GM21786 (cell line): ENCODE results near the gene CYTH1.

ENCODE experiments used
- ATAC-seq: cut with Tn5 transposase; IDR thresholded peaks from one replicate; pipeline ENCODE4 v1.9.1; 2021; ENCODE audit not compliant: unreplicated experiment

The CYTH1 gene

DNA sequence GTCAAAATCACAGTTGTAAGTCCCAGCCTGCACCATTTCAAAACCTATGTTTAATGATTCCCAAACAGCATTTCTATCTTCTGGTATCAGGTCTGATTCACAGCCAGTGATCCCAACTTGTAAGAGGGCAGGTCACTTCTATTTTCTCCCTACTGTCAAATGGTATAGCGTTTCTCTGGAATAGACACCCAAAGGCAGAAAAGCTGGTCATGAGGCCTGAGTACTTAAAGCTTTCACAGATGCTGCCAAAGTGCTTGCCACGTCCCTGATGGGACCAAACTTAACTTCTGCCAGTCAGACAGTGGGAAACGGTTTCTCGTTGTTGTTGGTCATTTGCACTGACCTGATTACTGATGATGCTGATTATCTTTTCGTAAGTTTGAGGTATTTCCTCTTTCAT, 43.4 kb downstream of the CYTH1 start:
- ATAC-seq: no peak

DNA sequence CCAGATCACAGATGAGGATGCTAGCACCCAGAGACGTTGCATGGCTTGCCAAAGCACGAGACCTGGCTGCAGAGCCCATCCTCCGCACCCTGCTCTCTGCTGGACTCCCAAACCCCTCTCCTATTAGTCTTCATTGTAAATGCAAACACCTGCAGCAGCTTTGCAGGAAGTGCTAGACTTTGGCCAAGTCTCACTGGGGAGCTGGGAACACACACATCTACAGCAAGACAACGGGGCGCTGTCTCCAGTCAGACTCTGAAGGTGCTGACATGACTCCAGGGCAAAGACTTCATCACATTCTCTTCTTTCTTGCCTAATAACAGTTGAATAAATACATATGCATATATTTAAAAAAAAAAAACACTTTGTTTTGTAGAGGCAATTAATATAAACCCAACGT, 43.8 kb downstream of the CYTH1 start:
- no peak for ATAC-seq

DNA sequence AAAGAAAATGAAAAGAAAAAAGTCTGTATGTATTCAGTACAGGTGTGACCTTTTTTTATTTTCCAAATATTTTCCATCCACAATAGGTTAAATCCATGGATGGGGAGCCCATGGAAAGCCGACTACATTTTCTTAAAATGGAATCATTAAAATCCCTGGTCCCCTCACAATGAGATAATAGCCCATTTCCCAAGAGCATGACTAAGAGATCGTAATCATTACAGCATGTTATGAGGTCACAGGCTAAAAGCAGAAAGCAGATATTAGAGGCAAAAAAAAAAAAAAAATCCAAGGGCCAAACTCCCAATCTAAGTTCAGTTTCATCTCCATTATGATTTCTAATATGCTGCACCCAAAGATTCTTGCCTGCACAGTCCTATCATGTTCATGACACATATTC, 44.7 kb downstream of the CYTH1 start:
- no peak for ATAC-seq

DNA sequence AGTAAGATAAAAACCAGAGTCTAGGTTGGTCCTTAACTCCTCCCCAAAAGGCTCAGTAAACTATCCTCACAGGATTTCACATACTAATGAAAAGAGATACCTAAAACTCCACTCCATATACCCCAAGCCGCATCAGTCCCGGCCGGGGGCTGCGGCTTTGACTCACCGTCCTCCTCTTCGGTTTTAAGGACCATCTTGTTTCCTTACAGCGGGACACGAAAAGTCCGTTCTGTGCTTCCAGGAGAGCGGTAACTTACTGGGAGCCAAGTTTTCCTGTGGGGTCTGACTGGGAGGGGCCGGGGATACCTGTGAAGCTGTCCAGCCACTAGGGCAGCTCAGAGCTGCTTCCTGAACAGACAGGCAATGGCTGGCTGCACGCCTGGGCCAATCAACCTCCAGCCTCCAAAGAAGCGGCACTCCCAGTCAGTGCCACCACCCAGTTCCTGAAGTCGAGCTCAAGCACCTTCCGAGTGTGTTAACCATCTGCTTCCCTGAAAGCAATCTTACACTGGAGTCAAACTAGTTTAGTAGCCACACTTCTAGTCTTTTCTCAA, 45.5 kb downstream of the CYTH1 start:
- peak; percentile 59 for ATAC-seq

DNA sequence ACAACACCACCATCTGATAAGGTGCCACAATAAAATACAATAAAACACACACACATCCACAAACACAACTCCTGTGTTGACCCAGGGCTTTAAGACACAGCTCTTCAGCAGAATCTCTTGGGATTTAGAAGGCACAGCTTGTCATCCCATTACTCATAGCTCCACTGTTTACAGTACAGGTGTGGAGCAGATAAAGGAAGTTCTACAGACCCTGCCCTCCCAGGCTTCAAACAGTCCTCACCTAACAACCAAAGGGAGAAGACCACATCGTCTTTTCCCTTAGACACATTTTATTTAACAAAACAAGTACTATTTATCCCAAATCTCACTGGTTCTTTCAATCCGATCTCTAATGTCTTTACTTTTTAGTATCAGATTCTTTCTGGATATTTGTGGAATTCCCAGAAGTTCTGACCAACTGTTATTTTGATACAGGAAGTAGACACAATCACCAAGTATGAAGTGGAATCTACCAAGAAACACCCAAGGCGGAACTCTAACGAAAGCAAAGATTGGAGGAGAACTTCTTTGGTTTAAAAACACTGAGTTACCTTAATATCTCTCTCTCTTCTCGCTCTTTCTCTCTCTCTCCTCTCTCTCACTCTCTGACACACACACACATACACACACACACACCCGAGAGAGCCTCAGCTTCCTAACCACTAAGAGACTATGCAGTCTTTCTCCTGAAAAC, 46.1 kb downstream of the CYTH1 start:
- ATAC-seq: no peak

DNA sequence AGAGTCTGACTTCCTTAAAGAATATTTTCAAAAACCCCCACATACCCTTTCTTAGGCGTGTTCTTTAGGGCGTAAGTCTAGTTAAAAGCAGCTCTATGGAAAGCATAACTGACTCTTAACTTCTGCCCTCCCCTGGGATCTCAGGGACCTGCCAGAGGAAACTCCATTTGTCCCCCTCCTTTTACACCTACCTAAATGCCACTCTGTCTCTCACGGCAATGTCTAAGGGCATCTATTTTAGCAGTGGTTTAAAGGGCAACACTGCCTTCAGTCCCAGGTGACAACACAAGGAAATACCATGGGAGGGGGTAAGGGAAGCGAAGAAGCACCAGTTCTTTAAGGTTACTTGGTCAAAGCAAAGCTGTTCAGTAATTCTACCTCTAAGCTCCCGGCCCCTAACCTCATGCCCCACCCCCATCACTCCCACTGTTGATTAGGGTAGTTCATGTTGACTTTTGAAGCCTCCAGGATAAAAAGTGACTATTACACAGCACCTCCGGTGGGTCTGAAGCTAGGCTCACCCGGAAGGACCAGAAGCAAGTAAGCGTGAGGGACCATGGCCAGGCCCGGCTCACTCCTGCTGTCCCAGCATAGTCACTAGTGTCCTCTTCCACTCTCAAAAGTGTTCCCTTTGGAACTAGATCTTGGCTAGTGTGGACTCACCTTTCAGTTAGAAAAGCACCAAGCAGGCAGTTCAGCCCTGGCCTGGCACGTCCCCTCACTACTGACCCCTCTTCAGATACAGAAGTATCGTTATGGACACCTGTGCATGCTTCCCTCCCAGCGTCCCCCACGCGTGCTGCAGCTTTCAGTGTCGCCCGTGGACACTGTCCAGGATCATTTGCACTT, 47.1 kb downstream of the CYTH1 start:
- no peak for ATAC-seq

DNA sequence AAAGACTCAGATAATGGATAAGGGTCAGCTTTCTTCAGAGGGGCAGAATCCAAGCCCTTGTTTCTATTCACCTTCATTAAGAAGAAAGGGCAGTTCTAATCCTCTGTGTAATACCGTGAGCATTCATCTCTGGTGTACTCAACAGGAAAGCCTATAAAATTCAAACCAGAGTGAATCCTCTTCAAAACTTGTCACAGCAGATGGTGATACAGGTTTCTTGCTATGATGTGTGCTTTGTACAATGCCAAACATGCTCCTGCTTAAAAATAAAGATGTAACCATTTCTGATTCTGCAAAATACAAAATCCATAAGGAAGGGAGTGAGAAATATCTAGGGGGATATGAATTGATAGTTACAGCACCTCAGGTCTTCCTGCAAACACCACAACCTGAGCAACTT, 49.7 kb downstream of the CYTH1 start:
- no peak for ATAC-seq

DNA sequence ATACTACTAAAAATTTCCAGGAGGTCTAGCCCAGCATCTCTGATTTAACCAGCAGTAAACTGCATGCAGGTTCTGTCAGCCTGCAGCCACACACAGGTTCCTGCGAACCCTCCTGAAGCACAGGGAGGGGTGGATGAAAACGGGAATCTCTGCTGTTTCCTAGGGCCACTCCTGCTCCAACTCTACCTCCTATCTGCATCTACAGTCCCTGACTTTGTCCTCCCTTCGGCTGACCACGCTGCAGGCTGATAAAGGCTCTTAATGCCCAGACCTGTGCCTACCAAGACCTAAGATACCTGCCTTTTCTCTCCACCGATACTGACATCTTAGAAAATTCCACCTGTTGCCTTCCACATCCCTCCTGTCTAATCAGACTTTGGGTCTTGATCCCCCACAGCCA, 50.2 kb downstream of the CYTH1 start:
- no peak for ATAC-seq

DNA sequence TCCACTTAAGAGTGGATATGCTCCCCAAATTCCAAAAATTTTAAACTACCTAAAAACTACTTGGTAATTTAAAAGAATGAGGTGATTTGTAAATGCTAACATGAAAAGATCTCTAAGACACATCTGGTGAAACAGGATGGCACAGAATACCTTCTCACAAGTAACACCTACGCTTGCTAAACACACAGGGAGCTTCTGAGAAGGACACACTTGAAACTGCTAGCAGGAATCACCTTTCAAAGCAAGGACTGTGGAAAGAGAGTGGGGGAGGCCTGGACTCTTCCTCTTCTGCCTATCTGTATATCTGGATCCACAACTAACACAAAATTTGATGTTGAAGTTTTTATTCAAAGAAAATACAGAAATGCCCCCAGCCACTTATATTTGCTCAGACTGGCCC, 52.4 kb downstream of the CYTH1 start:
- ATAC-seq: no peak

DNA sequence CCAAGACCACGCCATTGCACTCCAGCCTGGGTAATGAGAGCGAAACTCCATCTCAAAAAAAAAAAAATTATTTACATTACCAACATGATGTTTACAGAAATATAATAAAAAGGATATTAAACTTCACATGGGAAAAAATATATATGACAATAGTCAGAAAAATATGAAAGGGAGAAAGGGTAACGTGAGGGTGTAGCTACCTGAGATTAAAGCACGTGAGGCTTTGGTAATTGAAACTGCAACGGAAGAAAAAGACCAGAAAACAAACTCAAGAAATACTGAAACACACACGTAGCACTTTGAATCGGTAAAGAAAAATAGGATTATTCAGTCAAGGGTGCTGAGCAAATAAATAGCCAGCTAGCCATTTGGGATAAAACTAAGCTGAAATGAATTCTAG, 53.6 kb downstream of the CYTH1 start:
- no peak for ATAC-seq

DNA sequence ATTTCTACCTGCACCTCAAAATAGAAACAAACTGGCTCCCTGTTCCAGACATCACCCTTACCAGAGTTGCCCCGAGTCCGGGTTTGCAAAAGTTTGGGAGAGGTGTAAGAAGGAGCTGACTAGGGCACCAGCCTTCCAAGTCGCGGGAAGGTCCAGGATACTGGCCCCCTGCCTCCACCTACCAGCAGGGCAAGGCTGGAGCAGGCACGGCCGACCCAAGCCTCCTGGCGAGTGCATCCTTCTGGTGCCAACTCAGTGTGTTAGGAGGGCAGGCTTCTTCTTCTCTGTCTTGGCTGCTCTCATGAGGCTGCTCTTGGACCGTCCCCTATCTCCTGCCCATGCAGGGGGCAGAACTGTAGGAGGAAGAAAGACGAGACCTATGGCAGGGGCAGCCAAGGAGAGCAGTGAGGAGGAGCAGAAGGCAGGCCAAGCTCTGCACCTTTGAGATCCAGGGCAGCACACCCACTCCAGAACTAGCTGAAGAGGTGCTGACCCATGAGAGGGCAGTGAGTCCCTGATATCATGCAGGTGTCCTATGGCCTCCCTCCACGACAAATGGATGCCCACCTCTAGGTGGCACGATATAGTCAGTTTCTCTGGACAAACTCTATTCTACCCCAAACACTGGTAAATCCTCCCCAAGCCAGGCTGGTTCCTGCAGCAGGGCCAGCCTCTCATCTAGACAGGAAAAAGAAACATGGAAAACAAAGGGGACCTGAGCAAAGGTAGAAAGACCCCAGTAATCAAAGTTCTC, 54.4 kb downstream of the CYTH1 start:
- ATAC-seq: no peak

DNA sequence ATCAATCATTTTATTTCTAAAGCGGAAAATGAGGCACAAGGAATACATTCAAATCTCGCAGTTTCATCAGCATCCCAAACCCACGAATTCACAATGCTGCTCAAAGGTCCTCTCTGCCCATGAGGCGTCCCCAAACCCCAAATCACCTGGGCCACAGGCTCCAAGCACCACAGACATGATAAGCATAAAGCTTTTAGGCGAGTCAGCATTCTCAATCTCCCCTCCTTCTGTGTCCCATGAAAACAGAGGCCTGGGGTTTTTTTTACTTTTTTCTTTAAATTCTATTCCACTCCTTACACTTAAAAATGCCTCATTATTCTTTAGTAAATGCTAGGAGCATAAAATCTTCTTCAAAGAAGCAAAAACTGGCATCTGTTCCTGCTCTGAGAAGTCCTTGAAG, 55.0 kb downstream of the CYTH1 start:
- no peak for ATAC-seq

DNA sequence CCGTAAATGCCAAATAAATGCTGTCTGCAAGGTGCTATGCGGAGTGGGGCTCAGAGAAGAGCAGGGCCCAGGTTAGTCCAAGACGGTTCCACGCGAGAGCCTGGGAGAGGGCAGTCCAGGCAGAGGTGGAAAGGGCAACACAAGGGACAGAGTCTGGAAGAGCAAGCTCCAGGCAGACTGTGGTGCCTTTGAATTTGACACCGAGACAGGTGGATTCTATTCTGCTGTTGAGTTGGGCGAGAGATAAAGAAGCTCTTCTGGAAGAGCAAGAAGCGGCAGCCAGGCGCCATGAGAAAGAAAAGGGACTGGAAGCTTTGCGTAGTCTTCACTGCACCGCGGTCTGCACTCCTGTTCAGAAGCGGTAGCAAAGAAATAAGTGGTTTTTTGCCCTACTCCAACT, 55.6 kb downstream of the CYTH1 start:
- ATAC-seq: no peak

DNA sequence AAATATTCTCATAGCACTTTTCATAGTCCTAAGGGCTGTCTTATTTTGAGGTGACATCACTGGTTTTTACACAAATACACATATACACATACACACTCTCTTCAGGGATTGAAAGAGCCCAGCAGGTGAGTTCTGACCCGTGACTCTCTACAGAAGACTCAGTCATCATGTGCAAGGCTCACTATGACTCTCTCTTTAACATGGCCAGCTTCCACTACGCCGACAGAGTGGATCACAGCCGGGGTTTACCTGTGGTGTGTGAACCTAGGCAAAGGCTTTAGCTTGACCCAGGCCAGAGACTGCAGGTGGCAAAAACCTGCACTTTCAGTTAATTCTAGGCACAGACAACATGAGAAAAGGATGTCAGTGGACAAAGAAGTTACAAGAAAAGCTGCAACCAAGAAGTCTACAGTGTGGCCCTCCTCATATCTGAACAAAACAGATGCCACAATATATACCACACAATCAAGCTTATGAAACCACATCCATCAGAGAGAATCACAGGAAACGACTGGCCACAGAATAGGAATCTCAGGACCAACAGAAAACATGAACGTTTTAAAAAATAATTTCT, 56.5 kb downstream of the CYTH1 start:
- ATAC-seq: peak; percentile 36

DNA sequence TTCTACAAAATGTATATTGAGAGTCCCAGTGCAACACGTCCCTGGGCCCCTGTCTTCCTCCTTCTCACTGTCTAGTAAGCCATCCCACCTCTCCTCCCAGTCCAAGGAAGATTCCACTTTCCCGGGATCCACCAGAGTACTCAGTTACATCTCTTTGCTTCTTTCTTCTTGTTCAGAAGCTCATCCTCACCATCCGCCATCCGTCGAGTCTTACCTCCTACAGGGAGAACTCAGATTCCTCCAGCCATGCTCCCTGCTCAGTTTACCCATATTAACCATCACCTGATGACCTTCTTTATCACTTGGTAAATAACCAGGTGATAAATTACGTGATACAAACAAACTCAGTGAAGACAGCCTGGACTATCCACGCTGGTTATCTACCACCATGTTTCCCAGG, 57.1 kb downstream of the CYTH1 start:
- ATAC-seq: no peak

DNA sequence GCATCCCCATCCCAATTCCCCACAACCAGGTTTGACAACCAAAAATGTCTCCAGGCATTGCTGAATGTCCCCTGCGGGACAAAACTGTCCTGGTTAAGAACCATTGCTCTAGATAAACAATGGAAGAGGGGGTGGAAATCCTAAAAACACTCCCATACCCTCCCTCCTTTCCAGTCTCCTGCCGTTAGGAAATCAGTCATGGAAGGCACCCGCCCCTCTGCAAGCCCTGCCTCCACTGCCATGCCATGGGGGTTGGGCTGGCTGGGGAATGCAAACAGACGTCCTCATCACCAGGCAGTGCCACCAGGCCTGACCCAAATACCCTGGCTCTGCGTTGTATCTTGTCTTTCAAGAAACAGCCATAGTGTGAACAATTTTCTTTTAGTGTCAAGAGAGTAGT, 57.5 kb downstream of the CYTH1 start:
- ATAC-seq: no peak

DNA sequence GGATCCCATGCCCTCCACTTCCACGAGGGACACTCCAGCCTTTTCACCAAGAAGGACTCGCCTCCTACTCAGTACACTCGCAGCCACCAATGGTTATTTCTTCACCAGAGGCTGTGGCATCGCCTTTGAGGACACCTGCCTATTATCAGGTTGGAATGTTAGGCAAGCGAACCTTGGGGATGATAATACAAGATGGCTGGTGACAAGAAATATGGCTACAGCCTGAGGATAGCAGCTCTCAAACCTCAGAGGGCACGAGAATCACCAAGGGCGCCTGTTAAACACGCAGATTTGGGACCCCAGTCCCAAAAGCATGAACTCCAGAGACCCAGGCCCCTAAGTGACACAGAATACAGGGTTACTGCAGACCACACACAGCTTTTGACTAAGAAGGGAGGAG, 58.1 kb downstream of the CYTH1 start:
- no peak for ATAC-seq

DNA sequence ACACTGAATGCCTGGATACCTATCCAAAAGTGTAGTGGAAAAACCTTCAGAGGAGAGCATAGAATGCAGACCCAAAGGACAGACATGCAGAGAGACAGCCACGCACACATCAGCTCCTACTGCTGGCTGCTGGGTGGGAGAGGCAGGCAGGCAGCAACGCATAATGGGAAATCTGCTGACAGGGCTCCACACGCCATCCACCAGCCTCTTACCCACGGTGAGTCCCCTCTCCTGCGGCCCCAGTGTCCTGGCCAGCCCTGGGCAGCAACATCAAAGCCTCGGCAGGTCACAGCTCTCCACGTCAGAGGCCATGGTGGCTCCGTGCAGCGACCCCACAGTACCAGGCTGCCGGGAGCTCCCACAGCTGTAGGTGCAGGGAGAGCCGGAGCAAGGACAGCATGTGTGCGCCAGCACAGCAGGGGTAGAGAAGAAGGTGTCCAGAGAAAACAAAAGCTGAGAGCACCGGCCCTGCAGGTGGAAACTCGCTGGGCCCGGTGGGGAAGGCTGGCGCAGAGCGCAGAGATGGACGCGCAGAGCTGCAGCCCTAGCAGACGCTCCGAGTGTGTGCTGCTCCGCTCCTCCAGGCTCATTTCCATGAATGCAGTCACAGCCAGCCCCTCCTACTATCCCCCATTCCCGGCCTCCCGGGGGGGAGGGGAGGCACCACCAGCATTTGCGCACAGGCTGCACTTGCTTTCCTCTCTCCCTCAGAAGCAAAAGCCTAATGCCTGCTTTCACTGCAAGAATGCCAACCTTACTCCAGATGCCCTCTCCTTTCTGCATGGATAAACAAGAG, 58.9 kb downstream of the CYTH1 start:
- ATAC-seq: no peak

DNA sequence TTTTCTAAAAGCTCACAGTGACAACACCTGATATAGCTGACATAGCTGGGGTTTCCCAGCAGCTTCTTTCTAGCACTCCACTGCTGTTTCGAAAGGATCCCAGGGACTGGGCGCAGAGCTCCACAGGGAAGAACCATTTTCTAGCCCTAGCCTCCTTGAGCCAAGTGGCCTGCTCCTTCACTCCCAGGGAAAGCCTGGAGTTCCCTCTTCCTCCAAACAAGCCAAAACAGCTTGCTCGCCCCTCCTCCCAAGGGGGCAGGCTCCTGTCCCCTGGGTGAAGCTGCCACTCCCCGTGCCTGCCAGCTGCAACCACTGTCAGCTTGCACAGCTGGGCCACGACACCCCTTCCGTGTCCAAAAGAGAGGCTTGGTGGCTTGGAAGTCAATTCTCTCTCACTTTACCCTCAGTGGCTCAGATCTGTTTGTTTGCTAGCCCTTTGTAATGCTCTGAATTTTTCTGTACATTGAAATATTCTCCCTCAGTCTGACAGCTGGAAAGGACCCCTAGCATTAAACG, 59.8 kb downstream of the CYTH1 start:
- no peak for ATAC-seq

DNA sequence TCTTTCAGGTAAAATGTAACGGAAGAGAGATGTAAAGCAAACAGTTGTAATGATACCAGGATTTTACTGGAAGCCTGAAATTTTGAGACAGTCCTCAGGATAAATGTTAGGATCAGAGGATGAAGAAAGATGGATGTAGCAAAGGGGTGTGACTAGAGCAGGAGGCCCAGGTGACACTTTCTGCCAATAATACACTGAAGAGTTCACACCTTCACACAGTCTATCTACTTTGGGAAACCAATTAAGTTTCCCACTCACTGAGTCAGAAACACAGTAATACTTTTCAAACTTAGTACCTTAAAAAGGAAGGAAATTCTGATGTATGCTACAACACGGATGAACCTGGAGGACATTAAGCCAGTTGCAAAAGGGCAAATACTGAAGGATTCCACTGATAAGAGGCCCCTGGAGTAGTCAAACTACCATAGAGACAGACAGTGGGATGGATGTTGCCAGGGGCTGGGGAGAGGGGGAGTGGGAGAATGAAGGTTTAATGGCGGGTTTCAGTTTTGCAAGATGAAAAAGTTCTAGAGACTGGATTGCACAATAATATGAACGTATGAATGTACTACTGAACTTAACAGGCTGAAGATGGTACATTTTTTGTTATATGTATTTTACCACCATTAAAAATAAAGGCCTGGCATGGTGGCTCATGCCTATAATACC, 62.3 kb downstream of the CYTH1 start:
- ATAC-seq: no peak
